NCI-H2107 (cell line): ENCODE measurements around the gene PKDCC.

Source experiments
- DNase-seq: peaks from one replicate; lab custom pipeline; 2025; lab: John Stamatoyannopoulos, UW

The PKDCC gene

DNA sequence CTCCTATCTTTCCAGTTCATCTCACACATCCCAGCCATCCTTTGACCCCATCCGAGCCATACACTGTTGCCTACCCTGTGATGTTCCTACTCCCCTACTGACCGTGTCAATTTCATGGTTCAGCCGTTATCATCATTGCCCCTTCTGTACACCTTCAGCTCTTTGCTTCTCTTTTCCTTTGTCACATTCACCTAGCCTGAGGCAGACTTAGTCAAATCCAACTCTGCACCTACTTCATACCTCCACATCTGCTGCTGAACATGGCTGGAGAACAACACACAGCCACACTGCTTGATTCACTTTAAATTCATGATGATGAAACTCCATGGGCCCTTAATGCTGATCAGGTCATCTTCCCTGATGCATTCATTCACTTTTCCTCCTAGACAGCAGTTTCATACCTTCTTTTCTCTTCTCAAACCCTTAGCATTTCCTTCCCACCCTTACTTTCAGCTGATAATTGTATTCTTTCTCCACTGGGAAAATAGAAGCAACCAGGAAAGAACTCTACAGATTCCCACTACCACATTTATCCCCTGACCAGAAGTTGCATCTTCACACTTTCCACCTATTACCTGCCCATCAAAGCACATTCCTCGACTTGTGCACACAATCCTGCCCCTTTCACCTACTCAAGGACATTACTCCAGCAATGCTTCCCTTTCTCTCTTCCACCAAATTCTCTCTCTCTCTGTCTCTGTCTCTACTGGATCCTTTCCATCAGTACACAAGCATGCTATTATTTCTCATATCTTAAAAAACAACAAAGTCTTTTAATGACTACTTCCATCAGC, 59.6 kb downstream of the PKDCC start:
- no peak for DNase-seq
